ENCODE data around the gene OLFM2.

GRCh38 chr19:9937001-9937411 is 691 bp upstream of the OLFM2 start:
- TF ChIP-seq CTCF (IDR thresholded peaks at IDR 0.05; ENCODE audit: low read depth, low read length), result no peak
- TF ChIP-seq EZH2phosphoT487 (IDR thresholded peaks at IDR 0.05; ENCODE audit: low read depth), result no peak
